SH-SY5Y (cell line): ENCODE data around the gene DEPDC5.

ENCODE experiments used
- GATA2 ChIP-seq: IDR thresholded peaks from 2 replicates; pipeline ENCODE4 v1.6.1; 2011; ENCODE audit warnings: mild to moderate bottlenecking, low read depth, low read length
- GATA3 ChIP-seq: IDR thresholded peaks from 2 replicates; pipeline ENCODE4 v1.6.1; 2011; ENCODE audit warnings: low read depth, mild to moderate bottlenecking, low read length, moderate library complexity

- TF ChIP-seq GATA2 (no peak), GATA3 (no peak)
These were observed 122.5 kb downstream of the DEPDC5 start for GRCh38 chr22:31876156-31876920.
